ENCODE results near the gene TGFA.

- TF ChIP-seq CTCF (IDR thresholded peaks at IDR 0.05; ENCODE audit: insufficient read depth, low read depth, low read length) = no peak
- no peak for TF ChIP-seq EZH2 (IDR thresholded peaks at IDR 0.05; ENCODE audit: insufficient read depth, low read length)
These were observed 39.0 kb downstream of the TGFA start for GRCh38 chr2:70514612-70515055.

All from astrocyte (in vitro differentiated cells and primary cell).